ES-I3 (cell line): ENCODE results near the gene PP2D1.

Experiments
- H3K36me3 ChIP-seq: 2 replicates; pipeline ENCODE4 v1.6.1; 2013; ENCODE audit warnings: mild to moderate bottlenecking, low read length, control low read depth, moderate library complexity; ENCODE audit not compliant: insufficient read depth
- H3K4me1 ChIP-seq: 2 replicates; pipeline ENCODE4 v1.6.1; 2013; ENCODE audit warnings: mild to moderate bottlenecking, control low read depth, low read length; ENCODE audit not compliant: insufficient read depth
- H3K9ac ChIP-seq: 2 replicates; pipeline ENCODE4 v1.6.1; 2013; ENCODE audit warnings: low read depth, mild to moderate bottlenecking, low read length, moderate library complexity
- H3K9me3 ChIP-seq: 2 replicates; pipeline ENCODE4 v1.6.1; 2013; ENCODE audit warnings: mild to moderate bottlenecking, low read length, moderate library complexity; ENCODE audit not compliant: control insufficient read depth, insufficient read depth

The PP2D1 gene

DNA sequence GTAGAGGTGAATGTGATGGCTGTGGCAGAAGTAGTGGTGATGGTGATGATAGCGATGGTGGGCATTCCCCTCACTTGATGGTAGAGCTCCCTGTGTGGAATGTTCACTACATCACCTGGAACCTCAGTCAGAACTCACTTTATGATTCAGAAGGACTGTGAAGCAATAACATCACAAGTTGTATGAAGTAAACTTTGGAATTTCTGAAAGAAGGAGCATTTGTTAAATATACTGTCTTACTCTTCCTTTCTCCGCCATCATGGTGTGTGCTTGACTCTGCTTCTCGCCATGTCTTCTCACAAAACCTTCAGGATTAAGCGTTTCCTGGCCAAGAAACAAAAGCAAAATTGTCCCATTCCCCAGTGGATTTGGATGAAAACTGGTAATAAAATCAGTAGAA is at the start of gene PP2D1:
Gene PP2D1, minus strand, starts transcription at position 101 of the 400 bp plus-strand sequence. CDS start 192 bp downstream, outside the sequence.
- H3K9ac ChIP-seq, result no peak within 1 kb of the TSS
- no peaks in the 10 kb centered on the region for H3K4me1 ChIP-seq
- H3K9me3 ChIP-seq, result no peaks in the 10 kb centered on the region
- no peaks in the 10 kb centered on the region for H3K36me3 ChIP-seq

DNA sequence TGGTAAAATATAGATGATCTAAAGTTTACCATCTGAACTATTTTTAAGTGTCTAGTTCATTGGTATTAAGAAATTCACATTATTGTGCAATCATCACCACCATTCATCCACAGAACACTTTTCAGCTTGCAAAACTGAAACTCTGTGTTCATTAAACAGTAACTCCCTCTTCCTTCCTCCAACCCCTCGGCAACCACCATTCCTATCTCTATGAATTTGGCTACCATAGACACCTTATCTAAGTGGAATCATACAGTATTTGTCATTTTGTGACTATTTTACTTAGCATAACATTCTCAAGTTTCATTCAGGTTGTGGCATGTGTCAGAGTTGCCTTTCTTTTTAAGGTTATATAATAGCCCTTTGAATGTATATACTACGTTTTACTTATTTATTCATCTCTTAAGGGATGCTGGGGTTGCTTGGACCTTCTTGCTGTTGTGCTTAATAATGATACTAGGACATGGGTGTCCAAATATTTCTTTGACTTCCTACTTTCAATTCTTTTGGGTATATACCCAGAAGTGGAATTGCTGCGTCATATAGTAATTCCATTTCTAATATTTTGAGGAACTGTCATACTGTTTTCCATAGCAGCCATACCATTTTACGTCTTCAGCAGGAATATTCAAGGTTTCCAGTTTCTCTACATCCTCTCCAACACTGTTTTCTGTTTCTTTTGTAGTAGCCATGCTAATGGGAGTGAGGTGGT is 49.1 kb upstream of the PP2D1 start:
- Histone ChIP-seq H3K9ac (no peak overlapping the region), H3K4me1 (no peaks in the 10 kb centered on the region)

DNA sequence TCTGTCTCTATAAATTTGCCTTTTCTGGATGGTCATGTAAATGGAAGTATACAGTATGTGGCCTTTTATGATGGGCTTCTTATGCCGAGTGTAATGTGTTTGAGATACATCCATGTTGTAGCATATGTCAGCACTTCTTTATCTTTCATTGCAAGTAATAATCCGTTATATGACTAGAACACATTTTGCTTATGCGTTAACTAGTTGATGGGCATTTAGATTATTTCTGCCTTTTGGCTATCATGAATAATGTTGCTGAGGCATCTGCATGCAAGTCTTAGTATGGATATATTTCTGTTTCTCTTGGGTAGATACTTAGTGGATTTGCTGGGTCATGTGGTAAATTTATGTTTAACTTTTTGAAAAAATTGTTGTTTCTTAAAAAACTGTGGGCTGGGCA is 47.9 kb upstream of the PP2D1 start:
- Histone ChIP-seq H3K9me3 (no peaks in the 10 kb centered on the region), H3K36me3 (no peaks in the 10 kb centered on the region), H3K4me1 (peaks cover 4% of the 10 kb centered on the region), H3K9ac (no peak overlapping the region)

More for the DNA sequence above, 49.1 kb upstream of the PP2D1 start:
- Histone ChIP-seq H3K36me3 (no peaks in the 10 kb centered on the region), H3K9me3 (no peaks in the 10 kb centered on the region)

- Histone ChIP-seq H3K9ac (no peak overlapping the region), H3K9me3 (no peaks in the 10 kb centered on the region), H3K4me1 (peaks cover 7% of the 10 kb centered on the region), H3K36me3 (no peaks in the 10 kb centered on the region)
Observed at GRCh38 chr3:20057612-20058180, 45.6 kb upstream of the PP2D1 start.

DNA sequence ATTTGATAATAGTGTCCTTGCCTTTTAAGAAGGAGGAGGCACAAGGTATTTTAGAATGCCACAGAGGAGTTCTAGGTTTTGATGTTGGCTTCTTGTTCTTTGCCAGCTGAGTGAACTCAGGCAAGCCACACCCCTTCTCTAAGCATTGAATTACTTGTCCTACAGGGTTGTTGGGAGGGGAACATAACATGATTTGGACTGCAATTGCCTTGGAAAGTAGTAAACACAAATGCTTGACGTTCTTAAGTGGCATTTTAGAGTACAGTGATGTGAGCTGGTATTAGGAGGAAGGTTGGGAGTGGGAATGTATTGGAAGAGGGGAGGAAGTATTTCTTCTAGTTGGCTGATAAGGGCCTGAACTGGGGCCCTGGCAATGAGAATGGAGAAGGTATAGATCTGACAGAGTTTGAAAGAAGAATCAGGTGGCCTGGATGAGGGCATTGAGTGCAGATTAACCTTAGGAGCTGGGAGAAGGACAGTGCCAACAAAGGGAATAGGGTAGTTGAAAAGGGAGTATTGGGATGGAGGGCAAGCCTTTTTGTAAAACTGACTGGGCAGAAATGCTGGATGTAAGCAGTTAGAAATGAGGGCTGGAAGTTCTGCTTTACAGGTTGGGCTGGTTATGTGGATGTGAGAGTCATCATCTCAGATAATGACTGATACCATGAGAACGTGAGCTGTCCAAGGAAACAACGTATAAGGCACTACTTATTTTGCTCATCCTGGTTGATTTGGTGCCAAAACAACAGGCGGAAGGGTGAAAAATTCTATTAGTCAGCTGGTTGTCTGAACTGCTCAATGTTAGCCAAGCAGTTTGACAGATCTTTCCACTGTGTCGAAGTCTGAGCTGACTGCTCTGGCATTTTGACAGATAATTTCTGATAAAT is 44.9 kb upstream of the PP2D1 start:
- H3K36me3 ChIP-seq, result no peaks in the 10 kb centered on the region
- no peak overlapping the region for H3K9ac ChIP-seq
- H3K4me1 ChIP-seq, result peaks cover 7% of the 10 kb centered on the region
- no peaks in the 10 kb centered on the region for H3K9me3 ChIP-seq

DNA sequence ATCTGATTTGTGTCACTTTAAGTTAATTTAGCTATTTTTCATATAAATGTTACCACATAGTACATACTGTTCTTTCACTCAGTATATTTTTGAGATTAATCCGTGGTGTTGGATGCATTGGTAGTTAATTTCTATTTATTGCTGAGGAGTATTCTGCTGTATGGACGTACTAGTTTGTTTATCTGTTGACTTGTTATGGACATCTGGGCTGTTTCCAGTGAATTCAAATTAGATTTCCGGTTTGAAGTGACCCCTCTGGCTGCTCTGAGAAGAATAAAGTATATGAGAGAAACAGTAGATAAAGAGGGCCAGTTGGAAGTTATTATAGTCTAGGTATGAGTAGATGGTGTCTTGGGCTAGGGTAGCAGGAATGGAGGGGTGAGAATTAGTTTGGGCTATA is 43.8 kb upstream of the PP2D1 start:
- Histone ChIP-seq H3K36me3 (no peaks in the 10 kb centered on the region), H3K9me3 (no peaks in the 10 kb centered on the region), H3K9ac (no peak overlapping the region), H3K4me1 (peaks cover 7% of the 10 kb centered on the region)

DNA sequence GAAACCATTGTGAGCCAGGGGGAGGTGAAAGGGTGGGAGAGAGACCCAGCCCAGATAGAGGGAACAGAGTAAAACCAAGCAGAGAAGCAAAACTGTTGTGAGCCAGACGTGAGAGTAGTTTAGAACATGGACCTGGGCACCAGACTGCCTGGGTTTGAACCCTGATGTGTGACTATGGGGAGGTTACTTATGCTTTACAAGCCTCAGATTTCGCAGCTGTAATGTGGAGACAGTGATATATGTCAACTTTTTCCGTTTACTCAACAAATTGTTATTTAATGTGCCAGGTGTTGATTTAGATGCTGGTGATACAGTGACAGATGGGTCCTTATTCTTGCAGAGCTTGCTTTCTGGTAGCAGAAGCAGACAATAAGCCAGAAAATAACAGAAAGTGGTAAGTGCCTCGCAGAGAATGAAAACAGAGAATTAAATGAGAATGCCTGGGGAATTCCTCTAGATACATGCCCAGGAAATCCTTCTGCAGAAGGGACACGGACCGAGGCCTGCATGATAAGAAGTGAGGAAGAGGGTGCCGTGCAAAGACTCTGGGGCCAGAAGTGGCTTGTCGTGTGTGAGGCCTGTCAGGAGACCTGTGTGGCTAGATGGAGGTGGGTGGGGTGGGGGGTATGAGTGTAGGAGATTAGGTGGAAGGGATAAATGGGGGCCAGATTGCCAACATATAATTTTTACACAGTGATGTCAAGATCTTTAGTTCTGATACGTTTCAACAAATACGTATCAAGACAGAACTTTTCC is 43.1 kb upstream of the PP2D1 start:
- Histone ChIP-seq H3K36me3 (no peaks in the 10 kb centered on the region), H3K4me1 (peaks cover 7% of the 10 kb centered on the region), H3K9ac (no peak overlapping the region), H3K9me3 (no peaks in the 10 kb centered on the region)

DNA sequence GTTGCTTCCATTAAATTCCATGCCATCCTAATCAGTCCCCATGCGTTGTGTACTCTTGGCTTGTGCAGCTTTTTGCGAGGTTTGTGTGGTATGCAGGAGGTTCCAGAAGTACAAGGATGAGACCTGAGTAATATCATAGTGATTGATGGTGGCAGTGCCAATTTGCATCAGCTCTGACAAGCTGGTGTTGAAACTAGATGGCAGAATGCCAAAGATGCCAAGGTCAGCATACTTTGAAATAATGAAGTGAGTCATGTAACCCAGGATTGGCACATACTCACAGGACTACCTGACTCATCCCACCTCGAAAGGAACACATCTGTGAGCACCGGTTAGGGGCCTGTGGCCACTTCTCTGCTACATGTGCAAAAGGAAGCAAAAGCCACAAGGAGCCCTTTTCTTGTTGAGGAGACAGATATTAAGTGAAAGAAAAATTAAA is 42.5 kb upstream of the PP2D1 start:
- no peaks in the 10 kb centered on the region for H3K36me3 ChIP-seq
- H3K9me3 ChIP-seq, result no peaks in the 10 kb centered on the region
- H3K9ac ChIP-seq, result no peak overlapping the region
- H3K4me1 ChIP-seq, result peaks cover 7% of the 10 kb centered on the region

DNA sequence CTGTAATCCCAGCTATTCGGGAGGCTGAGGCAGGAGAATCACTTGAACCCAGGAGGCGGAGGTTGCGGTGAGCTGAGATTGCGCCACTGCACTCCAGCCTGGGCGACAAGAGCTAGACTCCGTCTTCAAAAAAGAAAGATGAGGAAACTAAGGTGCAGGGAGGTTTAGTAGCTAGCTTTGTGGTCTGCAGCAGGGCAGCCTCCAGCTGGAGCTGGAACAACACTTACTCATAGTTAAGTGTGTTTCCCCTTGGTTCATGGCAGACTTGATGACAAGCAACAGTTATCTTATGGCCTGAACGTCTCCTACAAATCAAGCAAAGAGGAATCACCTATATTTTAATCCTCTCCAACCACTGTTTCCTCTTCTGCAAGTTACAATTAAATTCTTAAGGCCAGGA is 40.8 kb upstream of the PP2D1 start:
- Histone ChIP-seq H3K36me3 (no peaks in the 10 kb centered on the region), H3K9ac (no peak overlapping the region), H3K9me3 (no peaks in the 10 kb centered on the region), H3K4me1 (peaks cover 7% of the 10 kb centered on the region)

DNA sequence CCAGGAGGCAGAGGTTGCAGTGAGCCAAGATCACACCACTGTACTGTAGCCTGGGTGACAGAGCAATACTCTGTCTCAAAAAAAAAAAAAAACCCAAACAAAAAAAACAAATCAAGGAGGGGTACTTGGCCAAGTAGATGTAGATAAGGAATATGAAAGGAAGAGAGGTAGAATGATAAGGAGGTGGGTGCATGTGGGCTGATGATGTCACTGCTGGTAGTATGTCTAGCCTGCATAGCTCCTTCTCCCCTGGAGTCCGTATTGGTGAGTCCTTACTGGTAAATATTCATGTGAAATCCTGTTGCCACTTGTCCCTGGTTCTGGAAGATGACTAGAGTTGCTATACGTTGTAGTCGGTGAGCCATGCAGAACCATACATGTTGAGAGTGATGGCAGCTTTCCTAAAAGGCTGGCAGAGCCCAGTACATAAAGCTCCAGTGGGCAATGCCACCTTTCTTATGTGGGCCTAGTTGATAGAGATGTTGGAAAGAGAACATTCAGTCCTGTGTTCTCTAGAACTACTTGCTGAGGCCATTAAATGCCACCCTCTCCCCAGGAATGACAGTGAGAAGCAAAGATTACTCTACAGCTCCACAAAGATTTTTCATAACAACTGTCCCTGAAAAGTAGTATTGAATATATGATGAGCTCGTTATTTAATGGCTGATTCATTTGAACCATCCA is 39.2 kb upstream of the PP2D1 start:
- no peaks in the 10 kb centered on the region for H3K9me3 ChIP-seq
- no peak overlapping the region for H3K9ac ChIP-seq
- no peaks in the 10 kb centered on the region for H3K36me3 ChIP-seq
- H3K4me1 ChIP-seq, result peaks cover 7% of the 10 kb centered on the region

DNA sequence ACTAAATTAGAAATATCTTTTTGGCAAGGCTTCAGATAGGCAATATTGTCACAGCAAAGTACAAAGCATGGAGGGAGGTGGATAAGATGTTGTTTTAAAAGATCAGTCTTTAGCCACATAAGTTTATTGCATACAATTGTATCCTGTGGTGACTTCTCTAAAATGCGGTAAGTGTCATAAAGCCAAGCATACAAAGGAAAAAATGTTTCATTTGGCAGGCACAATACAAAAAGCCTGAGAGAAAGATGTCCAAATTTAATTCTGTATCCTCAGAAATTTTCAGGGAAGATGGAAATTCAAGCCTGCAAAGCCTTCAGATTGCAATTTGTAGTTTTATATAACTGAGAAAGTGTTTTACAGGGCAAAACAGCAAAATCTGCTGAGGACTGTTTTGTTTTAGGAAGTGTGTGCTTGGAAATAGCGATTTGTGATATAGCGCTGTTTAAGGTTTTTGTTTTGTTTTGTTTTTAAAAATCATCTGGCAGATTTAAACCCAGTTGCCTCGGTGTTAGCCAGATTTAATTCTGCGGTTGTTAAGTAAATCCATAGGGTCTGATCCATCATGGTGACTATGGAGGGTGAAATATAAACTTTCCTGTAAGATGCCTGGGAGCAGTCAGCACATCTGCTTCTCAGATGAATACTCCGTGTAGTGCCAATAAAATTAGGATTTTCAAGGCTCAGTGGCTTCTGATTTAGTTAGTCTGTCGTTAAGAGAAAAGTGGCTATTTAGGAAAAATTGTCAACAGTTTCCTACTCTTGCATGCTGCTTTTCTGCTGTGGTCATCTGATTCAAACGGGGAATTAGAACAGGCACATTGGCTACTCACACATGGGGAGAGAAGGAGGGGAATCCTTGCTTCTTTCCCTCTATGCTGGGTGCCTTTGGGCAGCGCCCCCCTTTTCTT is 36.2 kb upstream of the PP2D1 start:
- H3K9me3 ChIP-seq, result no peaks in the 10 kb centered on the region
- no peaks in the 10 kb centered on the region for H3K4me1 ChIP-seq
- no peaks in the 10 kb centered on the region for H3K36me3 ChIP-seq
- H3K9ac ChIP-seq, result no peak overlapping the region

DNA sequence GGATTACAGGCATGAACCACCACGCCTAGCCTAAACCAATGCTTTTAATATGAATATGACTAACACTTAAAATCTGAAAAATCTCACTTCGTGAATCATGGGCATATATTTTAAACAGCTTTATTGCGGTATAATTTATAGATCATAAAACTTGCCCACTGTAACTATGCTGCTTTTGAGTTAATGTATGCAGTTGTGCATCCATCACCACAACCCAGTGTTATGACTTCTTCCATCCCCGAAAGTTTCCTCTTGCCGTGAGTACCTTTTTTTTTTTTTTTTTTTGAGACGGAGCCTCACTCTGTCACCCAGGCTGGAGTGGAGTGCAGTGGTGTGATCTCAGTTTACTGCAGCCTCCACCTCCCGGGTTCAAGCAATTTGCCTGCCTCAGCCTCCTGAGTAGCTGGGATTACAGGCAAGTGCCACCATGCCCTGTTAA is 35.3 kb upstream of the PP2D1 start:
- Histone ChIP-seq H3K36me3 (no peaks in the 10 kb centered on the region), H3K9ac (no peak overlapping the region), H3K9me3 (no peaks in the 10 kb centered on the region), H3K4me1 (no peaks in the 10 kb centered on the region)

- H3K4me1 ChIP-seq, result no peaks in the 10 kb centered on the region
Observed at GRCh38 chr3:20046556-20046955, 34.5 kb upstream of the PP2D1 start.

More at GRCh38 chr3:20046556-20046955, 34.5 kb upstream of the PP2D1 start:
- Histone ChIP-seq H3K36me3 (no peaks in the 10 kb centered on the region), H3K9ac (no peak overlapping the region), H3K9me3 (no peaks in the 10 kb centered on the region)
